Gastrocnemius medialis (tissue), 4 donors: Measurements from ENCODE around the gene FIBCD1.

ENCODE experiments used
- POLR2A ChIP-seq, 2 donors: fragments of 450-650 bp; IDR thresholded peaks; one replicate each; pipeline ENCODE4 v1.6.1; 2017; ENCODE audit warnings: antibody characterized with exemption in 2 of 2, mild to moderate bottlenecking in 2 of 2, moderate library complexity in 2 of 2
- TF ChIP-seq, protein P1 (sequence below), 5 experiments: fragments of 450-650 bp in 3 of 5; fragments of 200-600 bp in 2 of 5; sonication (generic) in 2 of 5; IDR thresholded peaks in 4 of 5; conservative IDR thresholded peaks in 1 of 5; 1 replicate in 4 of 5; 2 replicates in 1 of 5; pipeline ENCODE4 v1.5.1; 2016 to 2019; ENCODE audit warnings: antibody characterized with exemption in 5 of 5, mild to moderate bottlenecking in 3 of 5, moderate library complexity in 3 of 5

DNA sequence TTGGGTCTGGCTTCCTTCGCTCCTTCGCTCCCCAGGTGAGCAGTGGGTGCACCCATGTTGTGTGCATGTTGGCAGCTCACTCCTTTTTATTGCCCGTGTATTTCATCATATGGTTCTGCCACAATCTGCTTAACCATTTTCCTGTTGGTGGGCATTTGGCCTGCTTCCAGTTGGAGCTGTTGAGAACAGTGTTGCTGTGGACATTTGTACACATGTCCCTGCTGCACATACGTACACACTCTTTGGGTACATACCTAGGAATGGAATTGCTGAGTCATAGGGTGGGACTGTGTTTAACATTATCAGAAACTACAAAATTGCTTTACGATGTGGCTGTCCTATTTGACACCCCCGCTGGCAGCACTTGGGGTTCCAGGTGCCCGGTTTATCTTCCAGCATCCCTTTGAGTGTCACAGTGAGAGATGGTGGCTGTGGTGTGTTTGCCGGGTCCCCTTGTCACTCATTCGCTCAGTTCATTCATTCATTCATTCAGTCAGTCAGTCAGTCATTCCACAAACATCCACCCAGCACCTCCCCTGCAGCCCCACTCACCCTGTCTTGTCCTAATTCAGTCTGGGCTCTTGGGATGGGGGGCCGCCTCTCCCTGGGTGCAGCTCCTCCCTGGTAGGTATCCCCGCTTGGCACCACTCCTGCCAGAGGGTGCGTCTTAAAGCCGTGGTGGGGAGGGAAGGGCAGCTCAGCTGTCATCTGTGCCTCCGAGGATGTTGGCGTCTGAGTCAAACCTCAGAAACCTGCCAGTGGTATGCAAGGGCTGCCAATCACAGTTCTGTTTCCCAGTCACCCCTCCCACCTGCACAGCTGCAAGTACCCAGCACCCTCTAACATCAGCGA is 7.9 kb upstream of the FIBCD1 start:
- TF ChIP-seq, protein P1, sequence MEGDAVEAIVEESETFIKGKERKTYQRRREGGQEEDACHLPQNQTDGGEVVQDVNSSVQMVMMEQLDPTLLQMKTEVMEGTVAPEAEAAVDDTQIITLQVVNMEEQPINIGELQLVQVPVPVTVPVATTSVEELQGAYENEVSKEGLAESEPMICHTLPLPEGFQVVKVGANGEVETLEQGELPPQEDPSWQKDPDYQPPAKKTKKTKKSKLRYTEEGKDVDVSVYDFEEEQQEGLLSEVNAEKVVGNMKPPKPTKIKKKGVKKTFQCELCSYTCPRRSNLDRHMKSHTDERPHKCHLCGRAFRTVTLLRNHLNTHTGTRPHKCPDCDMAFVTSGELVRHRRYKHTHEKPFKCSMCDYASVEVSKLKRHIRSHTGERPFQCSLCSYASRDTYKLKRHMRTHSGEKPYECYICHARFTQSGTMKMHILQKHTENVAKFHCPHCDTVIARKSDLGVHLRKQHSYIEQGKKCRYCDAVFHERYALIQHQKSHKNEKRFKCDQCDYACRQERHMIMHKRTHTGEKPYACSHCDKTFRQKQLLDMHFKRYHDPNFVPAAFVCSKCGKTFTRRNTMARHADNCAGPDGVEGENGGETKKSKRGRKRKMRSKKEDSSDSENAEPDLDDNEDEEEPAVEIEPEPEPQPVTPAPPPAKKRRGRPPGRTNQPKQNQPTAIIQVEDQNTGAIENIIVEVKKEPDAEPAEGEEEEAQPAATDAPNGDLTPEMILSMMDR (IDR thresholded peaks at IDR 0.05 in 4 of 5, conservative IDR thresholded peaks at IDR 0.05 in 1 of 5) = no peak
- TF ChIP-seq POLR2A (IDR thresholded peaks at IDR 0.05) = no peak
